Liver (tissue), 9 donors: Measurements from ENCODE around the gene VEPH1. TPM values are rescaled to one million over a fixed set of nuclear protein-coding genes. Genes with fewer than 3 reads are reported as not detected.

ENCODE experiments used
- DNase-seq: peaks from one replicate; pipeline ENCODE4 v3.0.0-alpha.2; 2017; ENCODE audit warnings: low spot score
- H3K27ac ChIP-seq, 2 donors: one replicate each; pipeline ENCODE4 v1.7.0; 2013; ENCODE audit warnings: inconsistent platforms in 2 of 2, low read length in 2 of 2, control low read depth in 1 of 2, low read depth in 1 of 2, mild to moderate bottlenecking in 1 of 2
- H3K27me3 ChIP-seq, 4 donors: one replicate each; pipeline versions ENCODE4 v1.6.1 to v1.7.0; 2013; ENCODE audit warnings: low read length in 3 of 4, inconsistent platforms in 1 of 4, mild to moderate bottlenecking in 1 of 4, moderate library complexity in 1 of 4; ENCODE audit not compliant: control insufficient read depth in 4 of 4, insufficient read depth in 4 of 4
- H3K36me3 ChIP-seq, 4 donors: one replicate each; pipeline versions ENCODE4 v1.6.1 to v1.7.0; 2013; ENCODE audit warnings: low read length in 3 of 4, mild to moderate bottlenecking in 3 of 4, low read depth in 1 of 4, moderate library complexity in 1 of 4; ENCODE audit not compliant: control insufficient read depth in 4 of 4, insufficient read depth in 3 of 4
- H3K4me1 ChIP-seq, 4 donors: one replicate each; pipeline versions ENCODE4 v1.6.1 to v1.7.0; 2013; ENCODE audit warnings: low read length in 3 of 4, mild to moderate bottlenecking in 3 of 4, moderate library complexity in 1 of 4; ENCODE audit not compliant: control insufficient read depth in 4 of 4, insufficient read depth in 4 of 4
- H3K4me3 ChIP-seq, 3 donors: one replicate each; pipeline versions ENCODE4 v1.6.1 to v1.7.0; 2013; ENCODE audit warnings: low read length in 3 of 3, control low read depth in 1 of 3, low read depth in 1 of 3, mild to moderate bottlenecking in 1 of 3
- H3K9ac ChIP-seq, 2 donors: one replicate each; pipeline ENCODE4 v1.7.0; 2013; ENCODE audit warnings: low read length in 2 of 2, mild to moderate bottlenecking in 2 of 2, moderate library complexity in 2 of 2, control low read depth in 1 of 2, low read depth in 1 of 2
- H3K9me3 ChIP-seq, 4 donors: one replicate each; pipeline versions ENCODE4 v1.6.1 to v1.7.0; 2013; ENCODE audit warnings: low read length in 3 of 4; ENCODE audit not compliant: control insufficient read depth in 4 of 4
- EGR1 ChIP-seq, 2 donors: IDR thresholded peaks; 2 replicates each; pipeline ENCODE4 v1.6.1; 2016 to 2018; ENCODE audit warnings: antibody characterized with exemption in 2 of 2, low read depth in 2 of 2
- FOXA1 ChIP-seq: IDR thresholded peaks from 2 replicates; pipeline ENCODE4 v1.6.1; 2016; ENCODE audit warnings: antibody characterized with exemption
- GABPA ChIP-seq, 2 donors: IDR thresholded peaks in 1 of 2; conservative IDR thresholded peaks in 1 of 2; 2 replicates each; pipeline ENCODE4 v1.6.1; 2016; ENCODE audit warnings: antibody characterized with exemption in 2 of 2, mild to moderate bottlenecking in 1 of 2, moderate library complexity in 1 of 2
- HNF4A ChIP-seq, 2 donors: conservative IDR thresholded peaks; 2 replicates each; pipeline ENCODE4 v1.6.1; 2016; ENCODE audit warnings: antibody characterized with exemption in 2 of 2, mild to moderate bottlenecking in 2 of 2
- HNF4G ChIP-seq: IDR thresholded peaks from 2 replicates; pipeline ENCODE4 v1.6.1; 2016; ENCODE audit warnings: antibody characterized with exemption
- JUND ChIP-seq, 2 donors: IDR thresholded peaks; 2 replicates each; pipeline ENCODE4 v1.6.1; 2016; ENCODE audit warnings: antibody characterized with exemption in 2 of 2
- NR2F2 ChIP-seq: IDR thresholded peaks from 2 replicates; pipeline ENCODE4 v1.6.1; 2016; ENCODE audit warnings: antibody characterized with exemption
- RAD21 ChIP-seq, 2 donors: IDR thresholded peaks; 2 replicates each; pipeline ENCODE4 v1.6.1; 2016; ENCODE audit warnings: antibody characterized with exemption in 2 of 2, mild to moderate bottlenecking in 2 of 2
- RXRA ChIP-seq, 2 donors: IDR thresholded peaks; 2 replicates each; pipeline ENCODE4 v1.6.1; 2017 to 2018; ENCODE audit warnings: antibody characterized with exemption in 2 of 2, mild to moderate bottlenecking in 1 of 2
- SP1 ChIP-seq: IDR thresholded peaks from 2 replicates; pipeline ENCODE4 v1.6.1; 2018; ENCODE audit warnings: antibody characterized with exemption, mild to moderate bottlenecking
- TAF1 ChIP-seq: conservative IDR thresholded peaks from 2 replicates; pipeline ENCODE4 v1.6.1; 2016; ENCODE audit warnings: antibody characterized with exemption, mild to moderate bottlenecking
- YY1 ChIP-seq: IDR thresholded peaks from 2 replicates; pipeline ENCODE4 v1.6.1; 2016; ENCODE audit warnings: antibody characterized with exemption, mild to moderate bottlenecking
- WGBS: extraction: QIAGEN DNeasy Blood & Tissue Kit; methylation state at CpG from one replicate; pipeline ENCODE4 v1.1.7; 2013; 5-methylcytosine and 5-hydroxymethylcytosine counted together
- polyA plus RNA-seq, 2 donors: library from polyadenylated mRNA; stranded (reverse) in 1 of 2; unstranded in 1 of 2; fragments of 200-250 nt in 1 of 2; fragments of >200 nt in 1 of 2; fragmentation: Nextera tagmentation in 1 of 2; extraction: Ambion mirVana in 1 of 2; gene quantifications; one replicate each; pipeline versions ENCODE4 v1.2.1 to v1.2.3, GENCODE V29; 2013 to 2015
- total RNA-seq, 2 donors: library from RNA; depleted of rRNA; stranded (reverse); fragments of >200 nt; gene quantifications; one replicate each; pipeline ENCODE4 v1.2.3, GENCODE V29; 2014
- TF ChIP-seq, protein P1 (sequence below): IDR thresholded peaks from 2 replicates; pipeline ENCODE4 v1.6.1; 2016; ENCODE audit warnings: antibody characterized with exemption
- TF ChIP-seq, protein P2 (sequence below): fragments of 150-350 bp; IDR thresholded peaks from 2 replicates; pipeline ENCODE4 v1.5.1; 2017; ENCODE audit warnings: improper control_type of control experiment, low read depth, low read length; ENCODE audit not compliant: missing input control
- TF ChIP-seq, protein P3 (sequence below): IDR thresholded peaks from 2 replicates; pipeline ENCODE4 v1.6.1; 2016; ENCODE audit warnings: antibody characterized with exemption, mild to moderate bottlenecking
- TF ChIP-seq, protein P4 (sequence below): IDR thresholded peaks from 2 replicates; pipeline ENCODE4 v1.6.1; 2016; ENCODE audit warnings: antibody characterized with exemption
- TF ChIP-seq, protein P5 (sequence below): IDR thresholded peaks from 2 replicates; pipeline ENCODE4 v1.6.1; 2016; ENCODE audit warnings: antibody characterized with exemption
- donor health status: healthy.
- donor health status: healthy.
- donor health status: healthy.
- donor health status: healthy.
- donor health status: healthy.

Gene VEPH1
- total and polyA plus RNA-seq, 4 donors: 0.60 to 3.3 (median 1.2) TPM

DNA sequence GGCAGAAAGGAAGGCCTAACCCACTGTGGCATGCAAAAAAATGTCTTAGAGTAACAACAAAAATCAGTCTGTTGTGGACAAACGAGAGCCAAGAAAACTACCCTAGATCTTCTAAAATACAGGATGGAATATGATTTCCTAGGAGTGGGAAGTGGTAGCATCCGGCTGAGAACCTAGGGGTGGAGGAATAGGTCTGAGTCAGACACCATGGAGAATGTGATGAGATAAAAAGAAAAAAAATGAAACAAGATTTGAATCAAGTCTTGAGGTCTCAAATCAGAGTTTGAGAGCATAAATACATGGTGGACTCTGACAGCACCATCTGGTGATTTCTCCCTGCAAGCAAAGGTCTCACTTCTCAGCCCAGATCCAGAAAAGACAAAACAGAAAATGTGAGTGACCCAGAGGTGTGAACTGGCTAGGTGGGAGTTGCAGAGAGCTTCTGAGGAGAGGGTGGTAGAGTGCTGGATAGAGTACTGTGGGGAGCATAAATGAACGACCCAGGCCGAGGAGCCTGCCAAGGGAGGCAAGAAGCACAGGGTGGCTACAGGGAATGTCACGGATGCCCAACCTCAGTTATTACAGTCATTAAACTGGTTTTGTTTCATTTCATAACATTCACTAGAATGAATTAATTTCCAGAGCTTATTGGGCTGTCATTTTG, 27.6 kb upstream of the VEPH1 start:
- no peak for TF ChIP-seq TAF1
- no peak for TF ChIP-seq FOXA1
- TF ChIP-seq, protein P1, sequence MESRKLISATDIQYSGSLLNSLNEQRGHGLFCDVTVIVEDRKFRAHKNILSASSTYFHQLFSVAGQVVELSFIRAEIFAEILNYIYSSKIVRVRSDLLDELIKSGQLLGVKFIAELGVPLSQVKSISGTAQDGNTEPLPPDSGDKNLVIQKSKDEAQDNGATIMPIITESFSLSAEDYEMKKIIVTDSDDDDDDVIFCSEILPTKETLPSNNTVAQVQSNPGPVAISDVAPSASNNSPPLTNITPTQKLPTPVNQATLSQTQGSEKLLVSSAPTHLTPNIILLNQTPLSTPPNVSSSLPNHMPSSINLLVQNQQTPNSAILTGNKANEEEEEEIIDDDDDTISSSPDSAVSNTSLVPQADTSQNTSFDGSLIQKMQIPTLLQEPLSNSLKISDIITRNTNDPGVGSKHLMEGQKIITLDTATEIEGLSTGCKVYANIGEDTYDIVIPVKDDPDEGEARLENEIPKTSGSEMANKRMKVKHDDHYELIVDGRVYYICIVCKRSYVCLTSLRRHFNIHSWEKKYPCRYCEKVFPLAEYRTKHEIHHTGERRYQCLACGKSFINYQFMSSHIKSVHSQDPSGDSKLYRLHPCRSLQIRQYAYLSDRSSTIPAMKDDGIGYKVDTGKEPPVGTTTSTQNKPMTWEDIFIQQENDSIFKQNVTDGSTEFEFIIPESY: no peak
- DNase-seq: no peak
- Histone ChIP-seq H3K27me3 (no peaks in the 10 kb centered on the region), H3K4me1 (no peaks in the 10 kb centered on the region), H3K9ac (no peak overlapping the region), H3K36me3 (no peaks in the 10 kb centered on the region), H3K4me3 (no peak overlapping the region), H3K9me3 (no peaks in the 10 kb centered on the region), H3K27ac (no peak overlapping the region)
- 86% methylated on average over 5 of the region's 5 CpGs for WGBS

DNA sequence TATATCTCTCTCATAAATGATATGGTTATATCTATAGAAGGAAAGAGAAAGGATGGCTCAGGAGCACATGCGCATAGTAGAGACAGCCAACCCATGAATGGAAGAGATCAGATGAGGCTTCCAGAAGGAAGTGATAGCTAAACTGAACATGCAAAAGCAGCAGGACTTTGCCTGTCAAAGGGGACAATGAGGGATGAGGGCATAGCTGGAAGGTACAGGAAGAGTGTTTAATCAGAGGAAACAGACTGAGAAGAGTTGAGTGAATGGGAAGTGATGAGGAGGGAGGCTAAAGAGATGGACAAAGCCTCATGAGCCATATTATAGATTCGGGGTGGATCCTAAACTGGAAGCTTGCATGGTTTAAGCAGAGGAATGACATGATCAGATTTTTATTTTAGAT, 26.5 kb upstream of the VEPH1 start:
- Histone ChIP-seq H3K9me3 (no peaks in the 10 kb centered on the region), H3K36me3 (no peaks in the 10 kb centered on the region), H3K27me3 (no peaks in the 10 kb centered on the region), H3K4me1 (no peaks in the 10 kb centered on the region), H3K9ac (no peak overlapping the region), H3K27ac (no peak overlapping the region), H3K4me3 (no peak overlapping the region)
- no peak for TF ChIP-seq HNF4G
- TF ChIP-seq NR2F2: no peak
- TF ChIP-seq TAF1: no peak
- TF ChIP-seq, protein P2, sequence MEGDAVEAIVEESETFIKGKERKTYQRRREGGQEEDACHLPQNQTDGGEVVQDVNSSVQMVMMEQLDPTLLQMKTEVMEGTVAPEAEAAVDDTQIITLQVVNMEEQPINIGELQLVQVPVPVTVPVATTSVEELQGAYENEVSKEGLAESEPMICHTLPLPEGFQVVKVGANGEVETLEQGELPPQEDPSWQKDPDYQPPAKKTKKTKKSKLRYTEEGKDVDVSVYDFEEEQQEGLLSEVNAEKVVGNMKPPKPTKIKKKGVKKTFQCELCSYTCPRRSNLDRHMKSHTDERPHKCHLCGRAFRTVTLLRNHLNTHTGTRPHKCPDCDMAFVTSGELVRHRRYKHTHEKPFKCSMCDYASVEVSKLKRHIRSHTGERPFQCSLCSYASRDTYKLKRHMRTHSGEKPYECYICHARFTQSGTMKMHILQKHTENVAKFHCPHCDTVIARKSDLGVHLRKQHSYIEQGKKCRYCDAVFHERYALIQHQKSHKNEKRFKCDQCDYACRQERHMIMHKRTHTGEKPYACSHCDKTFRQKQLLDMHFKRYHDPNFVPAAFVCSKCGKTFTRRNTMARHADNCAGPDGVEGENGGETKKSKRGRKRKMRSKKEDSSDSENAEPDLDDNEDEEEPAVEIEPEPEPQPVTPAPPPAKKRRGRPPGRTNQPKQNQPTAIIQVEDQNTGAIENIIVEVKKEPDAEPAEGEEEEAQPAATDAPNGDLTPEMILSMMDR: no peak
- TF ChIP-seq, protein P3, sequence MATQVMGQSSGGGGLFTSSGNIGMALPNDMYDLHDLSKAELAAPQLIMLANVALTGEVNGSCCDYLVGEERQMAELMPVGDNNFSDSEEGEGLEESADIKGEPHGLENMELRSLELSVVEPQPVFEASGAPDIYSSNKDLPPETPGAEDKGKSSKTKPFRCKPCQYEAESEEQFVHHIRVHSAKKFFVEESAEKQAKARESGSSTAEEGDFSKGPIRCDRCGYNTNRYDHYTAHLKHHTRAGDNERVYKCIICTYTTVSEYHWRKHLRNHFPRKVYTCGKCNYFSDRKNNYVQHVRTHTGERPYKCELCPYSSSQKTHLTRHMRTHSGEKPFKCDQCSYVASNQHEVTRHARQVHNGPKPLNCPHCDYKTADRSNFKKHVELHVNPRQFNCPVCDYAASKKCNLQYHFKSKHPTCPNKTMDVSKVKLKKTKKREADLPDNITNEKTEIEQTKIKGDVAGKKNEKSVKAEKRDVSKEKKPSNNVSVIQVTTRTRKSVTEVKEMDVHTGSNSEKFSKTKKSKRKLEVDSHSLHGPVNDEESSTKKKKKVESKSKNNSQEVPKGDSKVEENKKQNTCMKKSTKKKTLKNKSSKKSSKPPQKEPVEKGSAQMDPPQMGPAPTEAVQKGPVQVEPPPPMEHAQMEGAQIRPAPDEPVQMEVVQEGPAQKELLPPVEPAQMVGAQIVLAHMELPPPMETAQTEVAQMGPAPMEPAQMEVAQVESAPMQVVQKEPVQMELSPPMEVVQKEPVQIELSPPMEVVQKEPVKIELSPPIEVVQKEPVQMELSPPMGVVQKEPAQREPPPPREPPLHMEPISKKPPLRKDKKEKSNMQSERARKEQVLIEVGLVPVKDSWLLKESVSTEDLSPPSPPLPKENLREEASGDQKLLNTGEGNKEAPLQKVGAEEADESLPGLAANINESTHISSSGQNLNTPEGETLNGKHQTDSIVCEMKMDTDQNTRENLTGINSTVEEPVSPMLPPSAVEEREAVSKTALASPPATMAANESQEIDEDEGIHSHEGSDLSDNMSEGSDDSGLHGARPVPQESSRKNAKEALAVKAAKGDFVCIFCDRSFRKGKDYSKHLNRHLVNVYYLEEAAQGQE: no peak
- TF ChIP-seq, protein P1: no peak
- TF ChIP-seq RAD21 (IDR thresholded peaks at IDR 0.05): no peak
- TF ChIP-seq RXRA (IDR thresholded peaks at IDR 0.05): no peak
- TF ChIP-seq, protein P4, sequence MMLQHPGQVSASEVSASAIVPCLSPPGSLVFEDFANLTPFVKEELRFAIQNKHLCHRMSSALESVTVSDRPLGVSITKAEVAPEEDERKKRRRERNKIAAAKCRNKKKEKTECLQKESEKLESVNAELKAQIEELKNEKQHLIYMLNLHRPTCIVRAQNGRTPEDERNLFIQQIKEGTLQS: no peak
- TF ChIP-seq GABPA (IDR thresholded peaks at IDR 0.05 in 1 of 2, conservative IDR thresholded peaks at IDR 0.05 in 1 of 2): no peak
- no peak for TF ChIP-seq EGR1 (IDR thresholded peaks at IDR 0.05; ENCODE audit: low read depth in 2 of 2)
- TF ChIP-seq, protein P5, sequence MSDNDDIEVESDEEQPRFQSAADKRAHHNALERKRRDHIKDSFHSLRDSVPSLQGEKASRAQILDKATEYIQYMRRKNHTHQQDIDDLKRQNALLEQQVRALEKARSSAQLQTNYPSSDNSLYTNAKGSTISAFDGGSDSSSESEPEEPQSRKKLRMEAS: no peak
- TF ChIP-seq FOXA1: no peak
- no peak for TF ChIP-seq YY1
- TF ChIP-seq SP1: no peak
- no peak for TF ChIP-seq JUND (IDR thresholded peaks at IDR 0.05)
- TF ChIP-seq HNF4A (conservative IDR thresholded peaks at IDR 0.05): no peak
- no peak for DNase-seq
- WGBS: 82% methylated on average over 2 of the region's 2 CpGs
